GM18517 (cell line): ENCODE data around the gene C3orf22.
"Not testable (repeated sequence)": the region's sequence is repeated elsewhere in the genome, so short reads cannot be mapped to it uniquely, and the experiment has no call there.

Experiments used
- ATAC-seq: cut with Tn5 transposase; IDR thresholded peaks from one replicate; pipeline ENCODE4 v1.9.1; 2021; ENCODE audit warnings: mild to moderate bottlenecking, moderate library complexity; ENCODE audit not compliant: unreplicated experiment

C3orf22 gene

DNA sequence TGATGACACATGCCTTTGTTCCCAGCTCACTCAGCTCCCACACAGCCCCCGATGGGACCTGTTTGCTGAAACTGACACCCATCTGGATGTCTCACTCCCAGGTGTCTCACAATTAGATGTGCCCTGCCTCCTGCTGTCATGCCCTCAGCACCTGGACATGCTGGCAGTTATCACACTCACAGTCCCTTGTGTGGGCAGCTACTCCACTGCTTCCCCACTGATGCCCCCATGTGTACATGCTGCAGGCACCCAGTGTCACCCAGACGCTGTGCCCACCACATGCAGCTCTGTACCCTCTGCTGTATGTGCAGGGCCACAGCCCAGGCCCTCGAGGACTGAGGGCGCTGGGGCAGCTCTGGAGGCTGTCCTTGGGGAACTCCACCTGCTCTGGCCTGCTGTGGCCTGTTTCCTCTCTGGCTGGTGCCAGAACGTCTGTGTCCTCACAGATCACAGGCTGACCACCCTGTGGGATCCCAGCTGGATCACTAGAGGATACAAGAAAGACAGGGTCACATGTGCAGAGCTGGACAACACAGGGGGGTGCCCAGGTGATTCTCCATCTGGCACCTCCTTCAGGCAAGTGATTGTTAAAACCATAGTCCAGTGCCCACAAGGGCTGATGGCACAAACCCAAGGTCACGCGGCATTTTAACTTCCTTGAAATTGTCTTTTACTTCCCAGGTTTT, 14.0 kb downstream of the C3orf22 start:
- no peak for ATAC-seq

DNA sequence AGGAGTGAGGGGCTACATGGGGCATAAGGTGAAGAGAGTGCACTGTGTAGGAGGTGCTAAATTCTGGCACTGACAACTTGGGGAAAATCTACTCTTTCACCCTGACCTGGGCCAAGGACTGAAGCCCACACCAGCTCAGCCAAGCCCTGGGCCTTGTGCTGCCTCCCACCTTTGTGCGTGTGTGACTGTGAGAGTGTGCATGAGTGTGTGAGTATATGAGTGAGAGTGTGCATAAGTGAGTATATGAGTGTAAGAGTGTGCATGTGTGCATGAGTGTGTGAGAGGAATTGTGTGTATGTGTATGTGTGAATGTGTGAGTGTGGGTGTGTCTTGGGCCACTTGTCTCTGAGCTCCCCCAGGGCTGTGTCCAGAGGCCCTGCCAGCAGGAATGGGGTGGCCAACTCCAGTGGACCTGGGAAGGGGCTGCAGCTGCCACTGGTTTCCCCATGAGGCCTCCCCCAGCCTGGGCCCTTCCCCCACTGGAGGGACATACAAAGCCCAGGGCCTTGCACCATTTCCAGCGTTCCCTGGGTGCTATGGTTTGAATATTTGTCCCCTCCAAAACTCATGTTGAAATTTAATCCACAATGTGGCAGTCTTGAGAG, 15.2 kb downstream of the C3orf22 start:
- ATAC-seq: no peak

DNA sequence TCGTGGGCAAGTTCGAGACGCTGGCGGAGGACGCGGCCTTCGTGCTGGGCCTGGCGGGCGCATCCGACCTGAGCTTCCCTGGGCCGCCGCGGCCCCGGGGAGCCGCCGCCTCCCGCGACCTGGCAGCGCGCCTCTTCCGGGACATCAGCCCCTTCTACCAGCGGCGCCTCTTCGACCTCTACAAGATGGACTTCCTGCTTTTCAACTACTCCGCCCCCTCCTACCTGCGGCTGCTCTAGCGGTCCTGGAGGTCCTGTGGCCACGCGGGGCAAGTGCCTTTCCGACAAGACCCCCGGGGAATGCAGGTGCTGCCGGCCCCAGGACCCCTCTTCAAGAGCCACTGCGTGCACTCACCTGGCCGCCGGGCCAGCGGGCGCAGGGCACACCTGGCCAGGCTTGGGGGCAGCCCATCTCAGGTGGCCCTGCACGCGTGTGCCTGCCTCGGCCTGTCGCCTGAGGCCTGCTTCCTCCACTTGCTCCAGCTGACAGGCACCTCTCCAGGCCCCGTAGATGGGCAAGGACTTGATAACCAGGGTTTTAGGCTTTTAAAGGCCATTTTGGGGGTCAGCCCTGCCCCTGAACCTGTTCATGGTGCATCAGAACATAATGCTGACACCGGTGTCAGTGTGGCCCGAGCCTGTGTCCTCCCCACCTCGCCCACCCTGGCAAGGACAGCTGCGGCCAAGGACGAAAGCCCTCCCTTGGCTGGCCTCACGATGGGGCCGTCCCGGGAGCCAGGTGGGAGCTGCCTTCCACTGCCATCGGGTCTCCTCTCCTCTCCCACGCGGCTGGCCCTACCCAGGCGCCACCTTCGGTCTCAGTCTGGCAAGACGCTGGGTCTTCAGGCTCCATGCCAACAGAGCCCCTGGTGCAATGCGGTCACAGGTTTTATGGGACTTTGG, 16.1 kb downstream of the C3orf22 start:
- ATAC-seq: no peak

DNA sequence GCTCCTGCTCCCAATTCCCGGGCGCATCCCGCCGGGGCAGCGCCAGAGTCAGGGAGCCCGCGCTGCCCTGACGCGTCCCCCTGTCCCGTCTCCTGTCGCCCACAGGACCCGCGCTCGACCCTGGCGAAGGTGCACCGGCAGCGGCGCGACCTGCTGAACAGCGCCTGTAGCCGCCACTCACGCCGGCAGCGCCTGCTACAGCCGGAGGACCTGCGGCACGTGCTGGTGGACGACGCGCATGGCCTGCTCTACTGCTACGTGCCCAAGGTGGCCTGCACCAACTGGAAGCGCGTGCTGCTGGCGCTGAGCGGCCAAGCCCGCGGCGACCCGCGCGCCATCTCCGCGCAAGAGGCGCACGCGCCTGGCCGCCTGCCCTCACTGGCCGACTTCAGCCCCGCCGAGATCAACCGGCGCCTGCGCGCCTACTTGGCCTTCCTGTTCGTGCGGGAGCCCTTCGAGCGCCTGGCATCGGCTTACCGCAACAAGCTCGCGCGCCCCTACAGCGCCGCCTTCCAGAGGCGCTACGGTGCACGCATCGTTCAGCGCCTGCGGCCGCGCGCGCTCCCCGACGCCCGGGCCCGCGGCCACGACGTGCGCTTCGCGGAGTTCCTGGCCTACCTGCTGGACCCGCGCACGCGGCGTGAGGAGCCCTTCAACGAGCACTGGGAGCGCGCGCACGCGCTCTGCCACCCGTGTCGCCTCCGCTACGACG, 16.9 kb downstream of the C3orf22 start:
- no peak for ATAC-seq

DNA sequence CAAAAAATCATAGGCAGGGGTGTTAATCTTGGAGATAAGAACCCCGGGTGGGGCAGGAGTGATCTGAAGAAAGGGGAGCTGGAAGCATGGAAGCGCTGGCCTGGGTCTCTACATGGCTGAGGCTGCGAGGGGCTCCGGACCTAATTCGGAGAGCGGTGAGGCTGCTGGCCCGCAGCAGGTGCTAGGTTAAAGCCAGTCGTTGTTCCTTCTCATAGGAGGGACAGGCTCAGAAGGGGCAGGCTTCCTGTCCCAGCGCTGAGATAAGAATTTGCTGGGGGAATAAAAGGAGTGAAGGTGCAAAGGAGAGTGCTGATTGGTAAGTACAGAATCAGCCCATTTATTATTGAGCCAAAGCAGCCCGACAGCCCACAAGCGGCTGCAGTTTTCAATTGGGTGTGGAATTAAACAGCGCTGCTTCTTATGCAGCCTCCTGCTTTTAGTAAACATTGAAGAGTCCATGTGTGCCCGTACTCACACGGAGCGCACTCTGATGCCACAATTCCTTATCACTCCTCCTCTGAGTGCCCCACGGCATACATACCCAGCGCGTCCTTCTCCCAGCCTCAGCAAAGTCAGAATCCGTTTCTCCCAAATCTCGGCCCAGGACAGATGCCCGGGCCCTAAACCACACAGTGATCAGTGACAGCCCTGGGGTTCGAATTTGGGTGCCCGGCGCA, 17.6 kb downstream of the C3orf22 start:
- ATAC-seq: no peak

DNA sequence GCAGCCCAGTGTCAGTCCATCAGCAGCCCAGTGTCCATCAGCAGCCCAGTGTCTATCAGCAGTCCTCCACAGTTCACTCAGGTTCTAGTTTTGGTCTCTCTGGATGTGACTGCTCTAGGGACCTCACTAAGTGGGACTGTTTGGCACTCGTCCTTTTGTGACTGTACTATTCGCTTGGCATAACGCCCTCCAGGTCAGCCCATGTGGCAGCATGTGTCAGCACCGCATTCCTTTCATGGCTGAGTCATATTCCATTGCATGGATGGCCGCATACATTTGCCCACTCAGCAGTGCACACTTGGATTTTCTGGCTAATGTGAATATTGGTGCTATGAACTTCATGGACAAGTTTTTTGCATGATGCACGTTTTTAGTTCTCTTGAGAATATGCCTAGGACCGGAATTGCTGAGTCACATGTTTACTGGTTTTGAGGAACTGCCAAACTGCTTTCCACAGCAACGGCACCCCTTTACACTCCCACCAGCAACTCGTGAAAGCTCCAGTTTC, 18.3 kb downstream of the C3orf22 start:
- ATAC-seq: no peak

DNA sequence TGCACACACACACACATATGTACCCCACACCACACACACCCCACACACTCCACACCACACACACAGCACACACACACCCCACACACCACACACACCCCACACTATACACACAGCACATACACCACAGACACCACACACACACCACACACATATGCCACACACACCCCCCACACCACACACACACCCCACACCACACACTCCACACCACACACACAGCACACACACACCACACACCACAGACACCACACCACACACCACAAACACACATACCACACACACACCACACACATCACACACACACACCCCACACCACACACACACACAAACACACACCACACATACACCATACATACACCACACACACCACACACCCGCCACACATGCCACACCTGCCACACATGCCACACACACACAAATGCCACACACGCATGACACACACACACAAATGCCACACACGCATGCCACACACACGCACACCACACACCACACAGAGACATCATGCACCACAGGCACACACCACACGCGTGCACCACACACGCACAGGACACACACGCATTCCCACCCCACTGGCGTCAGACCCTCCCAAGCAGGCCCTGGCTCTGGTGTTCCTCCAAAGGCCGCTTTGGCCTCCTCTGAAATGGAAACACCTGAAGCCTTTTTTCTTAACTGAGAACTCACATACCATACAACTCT, 19.0 kb downstream of the C3orf22 start:
- no peak for ATAC-seq

DNA sequence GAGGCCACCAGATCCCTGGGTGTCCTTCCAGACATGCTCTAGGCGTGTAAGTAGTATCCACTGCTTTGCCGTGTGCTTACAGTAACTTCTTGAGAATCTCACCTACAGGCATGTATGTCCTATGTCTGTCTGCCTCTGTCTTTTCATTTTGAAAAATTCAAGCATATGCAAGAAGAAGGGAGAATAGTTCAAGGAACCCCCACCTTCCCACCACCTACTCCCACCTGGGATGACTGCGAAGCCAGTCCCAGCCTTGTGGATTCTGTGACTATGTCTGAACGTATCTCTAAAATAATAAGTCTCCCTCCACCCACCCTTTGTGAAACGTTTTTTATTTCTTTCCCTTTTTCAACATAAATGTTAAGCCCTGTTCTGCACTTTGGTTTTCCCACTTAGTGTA, 19.8 kb downstream of the C3orf22 start:
- no peak for ATAC-seq

DNA sequence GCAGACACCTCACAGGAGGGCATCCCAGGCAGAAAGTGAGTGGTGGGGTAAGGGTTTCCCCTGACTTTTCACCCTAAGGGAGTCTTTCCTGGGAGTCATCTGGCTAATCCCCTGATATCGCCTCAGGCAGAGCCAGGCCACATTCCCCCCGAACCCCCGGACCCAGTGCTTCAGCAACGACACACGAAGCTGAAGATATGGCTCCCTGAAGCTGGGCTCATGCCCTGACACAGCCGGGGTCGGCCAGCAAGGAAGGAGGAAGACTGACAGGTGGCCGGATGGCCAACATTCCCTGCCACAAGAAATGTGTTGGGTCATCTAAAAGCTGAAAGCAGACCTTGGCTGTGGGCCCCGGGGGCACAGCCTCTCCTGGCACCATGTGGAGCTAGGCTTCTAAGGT, 20.4 kb downstream of the C3orf22 start:
- ATAC-seq: no peak

DNA sequence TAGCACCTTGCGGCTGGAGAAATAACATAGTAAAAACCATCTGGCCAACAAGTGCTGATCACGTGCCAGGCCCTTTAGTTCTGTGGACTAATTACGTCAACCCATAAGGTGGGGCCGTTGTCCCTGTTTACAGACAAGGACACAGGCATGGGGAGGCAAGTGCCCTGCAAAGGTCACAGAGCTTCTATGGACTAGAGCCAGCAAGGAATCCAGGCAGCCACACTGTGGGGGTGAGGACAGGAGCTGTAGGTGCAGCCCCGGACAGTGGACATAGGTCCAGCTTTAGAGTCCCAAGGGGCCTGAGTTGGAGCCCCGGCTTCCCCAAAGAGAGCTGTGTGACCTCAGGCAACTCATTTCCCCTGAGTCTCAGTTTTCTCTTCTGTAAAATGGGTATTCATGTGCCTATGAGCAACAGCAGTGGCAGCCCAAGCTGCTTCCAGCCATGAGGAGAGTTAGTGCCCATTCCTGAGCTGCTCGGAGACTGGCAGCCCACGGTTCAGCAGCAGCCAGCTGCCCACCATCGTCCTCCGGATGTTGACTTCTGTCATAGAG, 20.9 kb downstream of the C3orf22 start:
- ATAC-seq: no peak

DNA sequence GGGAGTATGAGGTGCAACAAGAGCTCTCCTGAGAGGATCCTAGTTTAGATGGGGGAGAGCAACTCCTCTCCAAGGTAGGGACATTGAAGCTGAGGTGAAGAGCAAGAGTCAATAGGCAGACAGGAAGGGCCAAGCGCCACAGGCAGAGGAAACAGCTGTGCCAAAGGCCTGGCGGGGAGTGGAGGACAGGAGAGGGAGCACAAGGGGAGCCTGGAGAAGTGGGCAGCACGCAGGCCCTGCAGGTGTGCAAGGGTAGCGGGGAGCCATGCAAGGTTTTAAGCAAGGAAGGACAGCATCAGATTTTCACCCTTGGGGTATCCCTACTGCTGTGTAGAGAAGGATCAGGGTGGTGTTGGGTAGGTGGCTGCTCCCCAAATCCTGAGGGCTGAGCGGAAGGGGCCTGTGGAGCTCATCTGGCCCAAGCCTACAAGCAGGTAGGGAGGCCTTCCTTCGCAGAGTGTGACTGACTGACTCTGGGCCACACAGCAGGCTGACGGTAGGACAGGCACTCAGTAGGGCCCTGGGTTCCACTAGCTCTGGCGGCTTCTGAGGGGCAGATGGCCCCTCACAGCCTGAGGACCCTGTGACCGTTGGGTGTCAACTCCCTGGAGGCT, 21.5 kb downstream of the C3orf22 start:
- ATAC-seq: no peak

DNA sequence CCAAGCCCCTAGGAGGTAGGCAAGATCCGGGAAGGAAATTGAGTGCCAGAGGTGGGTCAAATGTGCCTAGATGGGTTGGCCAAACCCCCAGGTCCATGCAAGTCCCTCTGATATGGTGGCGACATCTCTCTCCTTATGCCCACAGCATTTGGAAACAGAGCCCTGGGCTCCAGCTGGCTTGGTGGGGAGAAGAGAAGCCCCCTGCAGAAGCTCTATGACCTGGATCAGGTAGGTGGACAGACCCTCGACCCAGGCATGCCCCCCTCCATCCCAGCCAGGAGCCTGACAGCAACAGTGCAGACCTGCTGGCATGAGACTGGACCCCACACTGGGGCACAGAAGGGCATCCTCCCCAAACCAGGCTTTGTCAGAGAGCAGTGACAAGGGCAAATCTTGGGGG, 22.6 kb downstream of the C3orf22 start:
- ATAC-seq: no peak

DNA sequence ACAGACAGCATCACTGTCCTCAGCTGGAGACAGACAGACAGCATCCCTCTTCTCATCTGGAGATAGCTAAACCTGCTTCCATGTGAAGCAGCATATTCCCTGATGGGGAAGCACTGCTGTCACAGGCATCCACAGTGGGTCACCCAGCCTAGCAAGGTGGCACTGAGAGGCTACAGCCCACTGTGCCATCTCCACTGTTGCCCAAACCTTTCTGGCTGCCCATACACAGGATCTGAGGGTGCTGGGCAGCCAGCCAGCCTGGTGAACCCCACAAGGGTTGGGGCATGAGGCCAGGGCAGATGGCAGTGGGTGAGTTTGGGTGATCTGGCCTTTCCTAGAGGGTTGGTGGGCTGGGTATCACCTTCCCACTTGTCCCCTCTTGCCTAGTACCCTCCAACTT, 23.1 kb downstream of the C3orf22 start:
- ATAC-seq: no peak

DNA sequence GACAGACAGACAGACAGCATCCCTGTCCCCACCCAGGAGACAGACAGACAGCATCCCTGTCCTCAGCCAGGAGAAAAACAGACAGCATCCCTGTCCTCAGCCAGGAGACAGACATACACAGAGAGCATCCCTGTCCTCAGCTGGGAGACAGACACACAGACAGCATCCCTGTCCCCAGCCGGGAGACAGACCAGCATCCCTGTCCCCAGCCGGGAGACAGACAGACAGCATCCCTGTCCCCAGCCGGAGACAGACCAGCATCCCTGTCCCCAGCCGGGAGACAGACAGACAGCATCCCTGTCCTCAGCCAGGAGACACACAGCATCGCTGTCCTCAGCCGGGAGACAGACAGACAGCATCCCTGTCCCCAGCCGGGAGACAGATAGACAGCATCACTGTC, 24.0 kb downstream of the C3orf22 start:
- ATAC-seq: not testable (repeated sequence)

DNA sequence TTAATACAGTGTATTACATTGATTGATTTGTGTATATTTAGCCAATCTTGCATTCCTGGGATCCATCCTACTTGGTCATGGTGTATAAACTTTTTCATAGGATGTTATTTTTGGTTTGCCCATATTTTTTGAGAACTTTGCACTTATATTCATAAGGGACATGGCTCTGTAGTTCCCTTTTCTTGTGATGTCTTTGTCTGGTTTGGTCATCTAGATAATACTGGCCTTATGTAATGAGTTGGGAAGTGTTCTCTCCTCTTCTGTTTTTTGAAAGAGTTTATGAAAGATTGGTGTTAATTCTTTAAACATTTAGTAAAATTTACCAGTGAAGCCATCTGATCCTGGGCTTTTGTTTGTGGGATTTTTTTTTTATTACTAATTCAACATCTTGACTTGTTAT, 25.2 kb downstream of the C3orf22 start:
- ATAC-seq: no peak

DNA sequence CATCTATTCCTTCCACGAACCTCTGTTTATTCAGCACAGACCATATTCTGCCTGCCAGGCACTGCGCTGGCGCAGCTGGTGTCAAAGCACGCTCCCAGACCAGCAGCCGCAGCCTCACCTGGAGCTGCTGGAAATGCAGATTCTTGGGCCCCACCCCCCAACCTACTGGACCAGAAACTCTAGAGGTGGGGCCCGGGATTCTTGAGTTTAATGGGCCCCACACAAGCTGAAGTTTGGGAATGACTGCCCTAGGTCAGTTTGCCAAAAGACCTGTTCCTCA, 27.7 kb downstream of the C3orf22 start:
- ATAC-seq: no peak

DNA sequence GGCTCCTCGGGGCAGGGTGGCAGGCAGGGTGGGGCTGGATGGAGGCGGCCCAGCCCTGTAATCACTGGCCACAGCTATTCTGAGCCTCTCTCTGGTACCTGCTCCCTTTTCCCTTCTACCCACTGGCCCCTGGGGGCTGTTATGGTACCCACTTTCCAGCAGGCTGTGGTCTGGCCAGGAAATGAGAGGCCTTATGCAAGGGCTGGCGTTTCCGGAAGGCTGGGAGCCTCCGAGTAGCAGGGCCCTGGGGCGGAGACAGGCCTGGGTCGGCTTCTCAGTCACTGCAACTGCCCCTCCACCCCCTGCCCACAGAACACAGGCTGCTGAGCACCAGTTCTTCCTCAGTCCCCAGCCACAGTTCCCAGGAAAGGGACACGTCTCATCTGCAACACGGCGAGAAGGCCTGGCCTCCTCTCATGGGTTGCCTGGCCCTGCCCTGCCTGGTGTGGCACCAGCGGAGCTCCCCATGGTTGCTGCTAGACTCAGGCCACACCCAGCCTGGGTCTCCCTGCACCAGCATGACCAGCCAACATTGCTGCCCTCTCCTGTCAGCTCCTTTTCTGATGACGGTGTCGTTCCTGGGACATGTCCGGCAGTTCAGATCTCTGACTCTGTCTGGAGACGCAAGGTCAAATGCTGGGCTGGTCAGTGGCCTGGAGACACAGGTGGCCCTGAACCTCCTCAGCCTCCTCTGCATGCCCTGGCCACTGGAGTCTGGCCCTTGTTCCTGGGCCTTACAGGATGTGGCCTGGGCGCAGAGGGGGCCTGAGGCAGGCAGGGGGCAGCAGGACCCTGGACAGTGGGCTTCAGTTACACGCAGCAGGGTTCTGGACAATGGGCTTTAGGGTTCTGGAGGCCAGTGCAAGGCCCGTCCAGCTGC, 28.3 kb downstream of the C3orf22 start:
- no peak for ATAC-seq

DNA sequence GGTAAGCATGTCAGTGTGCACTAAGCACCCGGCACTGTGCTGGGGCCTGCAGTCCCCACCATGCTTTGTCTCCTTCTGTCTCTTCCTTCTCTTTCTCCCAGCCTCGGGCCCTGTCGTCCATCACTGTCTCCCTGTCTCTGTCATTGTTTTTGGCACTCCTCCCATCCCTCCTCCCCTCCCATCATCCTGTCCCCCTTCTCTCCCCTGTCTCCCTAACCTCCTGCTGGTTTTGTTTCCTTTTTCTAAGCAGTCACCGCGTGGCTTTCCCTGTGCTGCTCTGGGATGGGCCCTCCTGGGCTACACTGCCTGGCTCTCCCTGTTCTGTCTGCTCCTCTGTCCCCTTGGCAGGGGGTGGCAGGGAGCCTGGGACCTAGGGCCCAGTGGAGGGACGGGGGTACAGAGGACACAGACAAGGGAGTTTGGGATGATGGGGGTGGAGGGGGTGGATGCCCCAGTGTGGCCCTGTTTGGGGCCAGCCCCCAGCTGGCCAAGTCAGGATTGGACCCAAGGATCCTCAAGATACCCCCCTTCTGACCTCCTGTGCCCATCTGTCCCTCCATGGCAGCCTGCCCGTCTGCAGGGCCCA, 29.1 kb downstream of the C3orf22 start:
- no peak for ATAC-seq
